Stimulated activated CD4-positive, alpha-beta T cell treated with anti-CD3 and anti-CD28 coated beads, Interleukin-15, amount 100 ng/mL, for 1 hour (primary cell): ENCODE data around the gene CDC42.
A peak's percentile ranks its signal among the peaks of the same experiment; 100 is the strongest.
"Not testable (repeated sequence)": the region's sequence is repeated elsewhere in the genome, so short reads cannot be mapped to it uniquely, and the experiment has no call there.

Source experiments
- DNase-seq, 2 donors: peaks; one replicate each; pipeline ENCODE4 v3.0.0-alpha.2; 2020; ENCODE audit warnings: low read depth in 1 of 2, low spot score in 1 of 2

CDC42 gene

DNA sequence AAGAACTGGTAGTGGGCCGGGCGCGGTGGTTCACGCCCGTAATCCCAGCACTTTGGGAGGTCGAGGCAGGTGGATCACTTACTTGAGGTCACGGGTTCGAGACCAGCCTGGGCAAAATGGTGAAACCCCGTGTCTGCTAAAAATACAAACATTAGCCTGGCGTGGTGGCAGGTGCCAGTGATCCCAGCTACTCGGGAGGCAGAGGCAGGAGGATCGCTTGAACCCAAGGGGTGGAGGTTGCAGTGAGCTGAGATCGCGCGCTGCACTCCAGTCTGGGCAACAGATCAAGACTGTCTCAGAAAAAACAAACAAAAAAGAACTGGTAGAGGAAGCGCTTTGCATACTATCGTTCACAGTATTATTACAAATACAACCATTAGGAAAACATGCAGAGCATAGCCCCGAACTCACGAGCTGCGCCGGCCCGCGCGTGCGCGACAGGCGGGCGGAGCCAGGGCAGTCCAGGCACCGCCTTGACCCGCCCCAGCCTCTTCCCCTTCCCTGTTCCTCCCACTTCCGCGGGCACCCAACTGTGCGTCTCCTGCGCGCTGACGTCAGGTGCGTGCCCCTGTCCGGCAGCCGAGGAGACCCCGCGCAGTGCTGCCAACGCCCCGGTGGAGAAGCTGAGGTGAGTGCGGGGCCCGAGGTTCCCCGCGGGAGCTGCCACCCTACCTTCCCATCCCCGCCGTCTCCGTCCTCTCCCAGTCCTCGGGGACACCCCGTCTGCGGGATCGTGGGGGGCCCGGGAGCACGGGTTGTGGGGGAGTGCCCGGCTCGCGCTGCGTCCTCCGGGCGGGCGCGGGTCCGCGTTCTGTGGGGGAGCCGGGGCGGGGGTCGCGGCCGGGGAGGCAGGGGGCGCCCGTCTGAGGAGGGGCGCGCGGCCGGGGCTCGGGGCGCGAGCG is at the start of gene CDC42:
Gene CDC42, plus strand, starts transcription at position 595 of the 902 bp plus-strand sequence. CDS start 25,770 bp downstream, outside the sequence.
- peak; percentile 95 to 98 for DNase-seq

DNA sequence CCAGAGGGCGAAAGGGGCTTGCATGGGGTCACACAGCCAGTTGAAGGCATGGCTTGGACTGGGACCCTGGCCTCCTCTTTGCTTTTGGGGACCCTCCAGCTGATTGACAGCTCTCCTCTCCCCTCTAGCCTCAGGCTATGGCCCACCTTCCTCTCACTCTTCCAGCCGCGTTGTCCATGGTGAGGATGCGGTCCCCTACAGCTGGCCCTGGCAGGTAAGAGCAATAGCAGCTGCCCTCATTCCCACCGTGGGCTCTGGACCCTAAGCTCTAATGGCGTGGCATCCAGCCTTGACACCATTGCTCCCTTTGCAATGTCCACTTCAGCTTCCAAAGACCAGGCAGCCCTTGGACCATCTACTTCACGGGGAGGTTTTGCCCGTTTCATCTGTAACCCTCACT is 49.6 kb upstream of the CDC42 start:
- not testable (repeated sequence) for DNase-seq

DNA sequence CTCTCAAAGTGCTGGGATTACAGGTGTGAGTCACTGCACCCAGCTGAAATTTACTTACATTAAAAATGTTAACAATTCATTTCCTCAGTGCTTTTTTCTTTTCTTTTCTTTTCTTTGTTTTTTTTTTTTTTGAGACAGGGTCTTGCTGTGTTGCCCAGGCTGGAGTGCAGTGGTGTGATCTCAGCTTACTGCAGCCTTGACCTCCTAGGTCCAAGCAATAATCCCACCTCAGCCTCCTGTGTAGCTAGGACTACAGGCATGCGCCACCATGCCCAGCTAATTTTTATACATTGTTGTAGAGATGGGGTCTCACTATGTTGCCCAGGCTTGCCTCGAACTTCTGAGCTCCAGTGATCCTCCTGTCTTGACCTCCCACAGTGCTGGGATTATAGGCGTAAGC is 48.5 kb upstream of the CDC42 start:
- not testable (repeated sequence) for DNase-seq

DNA sequence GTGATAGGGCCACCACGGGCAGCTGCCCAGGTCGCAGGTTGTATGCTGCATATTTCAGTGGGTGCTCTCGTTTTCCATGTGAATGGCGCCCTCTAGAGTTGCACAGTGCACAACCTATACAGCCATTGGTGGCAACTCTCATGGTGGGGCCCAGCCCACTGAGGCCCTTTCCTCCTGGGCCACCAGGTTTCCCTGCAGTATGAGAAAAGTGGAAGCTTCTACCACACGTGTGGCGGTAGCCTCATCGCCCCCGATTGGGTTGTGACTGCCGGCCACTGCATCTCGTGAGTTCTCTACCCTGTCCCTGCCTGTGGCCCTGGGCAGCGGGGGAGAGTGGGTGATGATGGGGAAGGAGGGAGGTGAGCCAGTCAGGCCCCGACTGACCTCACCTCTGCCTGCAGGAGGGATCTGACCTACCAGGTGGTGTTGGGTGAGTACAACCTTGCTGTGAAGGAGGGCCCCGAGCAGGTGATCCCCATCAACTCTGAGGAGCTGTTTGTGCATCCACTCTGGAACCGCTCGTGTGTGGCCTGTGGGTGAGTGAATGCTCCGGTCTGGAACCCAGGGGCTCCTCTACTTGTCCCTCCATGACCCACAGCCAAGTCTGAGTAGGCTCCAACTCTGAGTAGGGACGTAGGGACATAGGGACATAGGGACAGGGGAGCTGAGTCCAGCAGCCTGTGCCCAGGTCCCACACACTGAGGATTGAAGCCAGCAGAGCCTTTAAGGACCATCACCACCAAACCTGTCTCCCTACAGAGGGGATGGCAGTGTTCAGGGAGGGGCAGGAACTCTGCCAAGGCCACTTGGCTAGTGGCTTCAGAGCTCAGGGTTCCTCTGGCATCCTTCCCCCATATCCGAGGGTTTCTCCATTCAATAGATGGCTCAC is 47.0 kb upstream of the CDC42 start:
- DNase-seq = not testable (repeated sequence)

DNA sequence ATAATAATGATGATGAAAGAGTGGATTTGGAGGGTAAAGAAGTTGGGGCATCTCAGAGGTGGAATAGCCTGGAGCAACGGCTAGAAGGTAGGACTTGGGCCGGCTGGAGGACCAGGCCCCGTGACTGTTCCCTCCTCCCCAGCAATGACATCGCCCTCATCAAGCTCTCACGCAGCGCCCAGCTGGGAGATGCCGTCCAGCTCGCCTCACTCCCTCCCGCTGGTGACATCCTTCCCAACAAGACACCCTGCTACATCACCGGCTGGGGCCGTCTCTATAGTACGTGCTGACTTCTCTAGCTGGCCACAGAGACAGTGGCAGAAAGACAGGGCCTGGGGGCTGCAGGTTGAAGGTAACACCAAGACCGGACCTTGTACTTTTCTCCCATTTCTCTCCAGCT is 45.8 kb upstream of the CDC42 start:
- not testable (repeated sequence) for DNase-seq

DNA sequence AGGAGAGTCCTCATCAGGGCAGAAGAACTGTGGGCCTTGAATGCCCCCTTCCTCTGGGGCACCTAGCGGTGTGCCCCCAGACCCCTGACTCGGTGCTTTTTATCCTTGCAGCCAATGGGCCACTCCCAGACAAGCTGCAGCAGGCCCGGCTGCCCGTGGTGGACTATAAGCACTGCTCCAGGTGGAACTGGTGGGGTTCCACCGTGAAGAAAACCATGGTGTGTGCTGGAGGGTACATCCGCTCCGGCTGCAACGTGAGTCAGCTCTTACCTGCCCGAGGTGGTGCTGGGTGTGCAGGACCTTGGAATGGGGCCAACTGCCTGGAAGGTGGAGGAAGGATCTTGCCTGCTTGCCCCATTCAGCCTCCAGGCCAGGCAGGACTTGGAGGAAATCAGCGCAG is 45.2 kb upstream of the CDC42 start:
- not testable (repeated sequence) for DNase-seq

DNA sequence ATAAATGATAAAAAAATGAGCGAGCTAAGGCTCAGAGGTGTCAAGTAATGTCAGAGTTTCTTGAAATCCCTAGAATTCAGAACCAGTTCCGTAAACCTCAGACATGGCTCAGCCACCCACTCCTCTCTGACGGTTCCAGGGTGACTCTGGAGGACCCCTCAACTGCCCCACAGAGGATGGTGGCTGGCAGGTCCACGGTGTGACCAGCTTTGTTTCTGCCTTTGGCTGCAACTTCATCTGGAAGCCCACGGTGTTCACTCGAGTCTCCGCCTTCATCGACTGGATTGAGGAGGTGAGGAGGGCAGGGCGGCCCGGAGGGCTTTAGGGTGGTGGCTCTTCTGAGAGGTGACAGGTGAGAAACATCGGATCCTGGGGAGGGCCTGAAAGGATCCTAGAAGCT is 42.9 kb upstream of the CDC42 start:
- DNase-seq = not testable (repeated sequence)

DNA sequence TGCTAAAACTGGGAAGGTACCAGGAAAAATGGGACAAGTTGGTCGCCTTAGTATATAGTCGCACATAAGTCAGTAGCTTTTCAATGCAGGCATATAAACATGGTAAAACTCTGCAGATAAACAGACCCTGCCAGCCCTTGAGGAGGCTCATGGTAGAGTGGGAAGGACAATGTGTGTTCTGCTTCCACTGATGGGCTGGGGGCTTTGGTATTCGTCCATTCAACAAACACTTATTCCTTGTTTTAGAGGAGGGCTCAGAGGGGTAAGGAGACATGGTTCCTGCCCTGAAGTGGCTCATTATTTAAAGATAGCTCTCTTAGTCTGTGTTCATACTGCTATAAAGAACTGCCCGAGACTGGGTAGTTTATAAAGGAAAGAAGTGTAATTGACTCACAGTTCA is 39.8 kb upstream of the CDC42 start:
- not testable (repeated sequence) for DNase-seq

DNA sequence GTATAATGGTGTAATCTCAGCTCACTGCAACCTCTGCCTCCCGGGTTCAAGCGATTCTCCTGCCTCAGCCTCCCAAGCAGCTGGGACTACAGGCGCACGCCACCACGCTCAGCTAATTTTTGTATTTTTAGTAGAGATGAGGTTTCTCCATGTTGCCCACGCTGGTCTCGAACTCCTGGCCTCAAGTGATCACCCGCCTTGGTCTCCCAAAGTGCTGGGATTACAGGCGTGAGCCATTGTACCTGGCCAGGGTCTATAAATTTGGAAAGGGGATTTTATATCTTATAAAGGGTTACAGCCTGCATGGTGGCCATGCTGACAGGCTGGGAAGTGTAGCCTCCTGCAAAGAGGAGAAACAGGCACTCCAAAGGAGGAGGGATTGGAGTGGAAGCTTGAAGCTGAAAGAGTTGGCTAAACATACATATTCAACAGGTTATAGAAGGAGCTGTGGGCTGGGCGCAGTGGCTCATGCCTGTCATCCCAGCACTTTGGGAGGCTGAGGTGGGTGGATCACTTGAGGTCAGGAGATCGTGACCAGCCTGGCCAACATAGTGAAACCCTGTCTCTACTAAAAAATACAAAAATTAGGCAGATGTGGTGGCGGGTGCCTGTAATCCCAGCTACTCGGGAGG is 37.8 kb upstream of the CDC42 start:
- DNase-seq = not testable (repeated sequence)

DNA sequence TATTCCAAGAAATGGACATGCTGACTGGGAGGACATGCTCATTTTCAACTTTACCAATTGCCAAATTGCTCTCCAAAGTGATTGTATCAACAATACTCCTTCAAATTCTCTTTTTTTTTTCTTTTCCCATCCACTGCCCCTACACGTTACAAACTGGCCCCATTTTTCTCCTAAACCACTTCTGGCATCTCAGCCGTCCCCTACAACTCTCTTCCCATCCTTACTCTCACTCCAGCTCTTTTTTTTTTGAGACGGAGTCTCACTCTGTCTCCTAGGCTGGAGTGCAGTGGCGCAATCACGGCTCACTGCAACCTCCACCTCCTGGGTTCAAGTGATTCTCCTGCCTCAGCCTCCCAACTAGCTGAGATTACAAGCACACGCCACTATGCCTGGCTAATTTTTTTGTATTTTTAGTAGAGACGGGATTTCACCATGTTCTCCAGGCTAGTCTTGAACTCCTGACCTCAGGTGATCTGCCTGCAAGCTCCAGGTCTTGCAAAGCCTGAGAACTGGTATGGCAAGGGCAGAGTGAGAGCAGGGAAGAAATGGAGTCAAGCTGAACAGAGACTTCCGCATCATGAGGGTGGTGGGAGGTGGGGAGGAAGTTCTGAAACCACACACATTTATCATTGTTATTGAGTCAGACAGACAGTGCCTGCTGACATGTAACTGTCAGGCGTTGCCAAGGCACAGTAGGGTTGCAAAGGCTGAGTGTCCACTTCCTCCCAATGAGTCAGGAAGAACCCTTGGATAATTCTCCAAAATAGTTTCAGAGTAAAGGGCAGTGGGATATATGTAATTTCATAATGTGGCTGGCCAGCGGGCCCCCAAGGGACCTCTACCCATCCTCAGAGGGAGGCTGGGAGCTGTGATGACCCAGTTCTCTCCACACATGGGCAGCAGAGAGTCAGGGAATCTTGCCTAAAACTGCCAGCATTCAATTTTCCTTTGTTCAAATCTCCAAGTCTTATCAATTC is 33.6 kb upstream of the CDC42 start:
- DNase-seq = peak in 1 of 2 donors; percentile 21

DNA sequence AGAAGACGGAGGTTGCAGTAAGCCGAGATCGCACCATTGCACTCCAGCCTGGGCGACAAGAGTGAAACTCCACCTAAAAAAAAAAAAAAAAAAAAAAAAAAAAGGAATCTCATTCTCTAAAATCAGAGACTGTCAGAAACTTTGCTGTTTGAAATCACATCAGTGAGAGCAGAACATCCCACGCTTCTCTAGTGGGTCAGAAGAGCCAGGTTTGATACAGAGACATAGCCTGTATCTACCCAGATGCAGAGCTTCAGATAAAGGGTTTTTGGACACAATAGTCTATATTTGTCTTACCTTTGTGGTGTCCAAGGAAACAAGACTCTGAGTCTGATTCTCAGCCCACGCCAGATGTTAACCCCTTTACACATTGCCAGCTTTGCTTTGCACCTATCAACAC is 31.4 kb upstream of the CDC42 start:
- DNase-seq = no peak

DNA sequence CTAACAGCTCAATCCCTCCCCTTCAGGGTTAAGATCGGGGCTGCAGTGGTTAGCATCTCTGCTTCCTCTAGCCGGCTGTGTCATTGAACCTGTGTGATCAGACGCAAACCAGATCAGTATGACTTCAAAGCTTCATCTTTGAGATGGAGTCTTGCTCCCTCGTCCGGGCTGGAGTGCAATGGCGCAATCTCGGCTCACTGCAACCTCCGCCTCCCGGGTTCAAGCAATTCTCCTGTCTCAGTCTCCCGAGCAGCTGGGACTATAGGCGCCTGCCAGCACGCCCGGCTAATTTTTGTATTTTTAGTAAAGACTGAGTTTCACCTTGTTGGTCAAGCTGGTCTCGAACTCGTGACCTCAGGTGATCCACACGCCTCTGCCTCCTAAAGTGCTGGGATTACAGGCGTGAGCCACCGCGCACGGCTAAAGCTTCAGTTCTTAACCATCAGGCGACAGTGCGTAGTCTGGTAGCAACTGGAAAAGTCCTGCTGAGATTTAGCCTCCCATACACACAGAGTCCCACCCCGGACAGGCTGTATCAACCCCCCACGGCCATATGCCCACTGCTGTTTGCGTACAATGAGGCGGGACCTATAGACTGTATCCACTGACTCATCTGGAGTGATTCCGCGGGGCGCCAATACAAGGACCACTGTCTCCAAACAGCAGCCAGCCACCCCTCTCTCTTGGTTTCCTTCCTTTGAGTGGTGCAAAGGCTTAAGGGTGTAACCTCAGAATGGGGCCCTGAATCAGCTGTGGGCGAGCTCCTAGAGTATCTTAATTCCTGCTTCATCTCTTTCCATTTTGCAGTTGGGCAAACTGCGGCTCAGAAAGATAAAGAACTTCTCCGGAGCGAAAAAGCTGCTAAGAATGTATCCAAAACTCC is 27.8 kb upstream of the CDC42 start:
- peak; percentile 29 to 33 for DNase-seq

DNA sequence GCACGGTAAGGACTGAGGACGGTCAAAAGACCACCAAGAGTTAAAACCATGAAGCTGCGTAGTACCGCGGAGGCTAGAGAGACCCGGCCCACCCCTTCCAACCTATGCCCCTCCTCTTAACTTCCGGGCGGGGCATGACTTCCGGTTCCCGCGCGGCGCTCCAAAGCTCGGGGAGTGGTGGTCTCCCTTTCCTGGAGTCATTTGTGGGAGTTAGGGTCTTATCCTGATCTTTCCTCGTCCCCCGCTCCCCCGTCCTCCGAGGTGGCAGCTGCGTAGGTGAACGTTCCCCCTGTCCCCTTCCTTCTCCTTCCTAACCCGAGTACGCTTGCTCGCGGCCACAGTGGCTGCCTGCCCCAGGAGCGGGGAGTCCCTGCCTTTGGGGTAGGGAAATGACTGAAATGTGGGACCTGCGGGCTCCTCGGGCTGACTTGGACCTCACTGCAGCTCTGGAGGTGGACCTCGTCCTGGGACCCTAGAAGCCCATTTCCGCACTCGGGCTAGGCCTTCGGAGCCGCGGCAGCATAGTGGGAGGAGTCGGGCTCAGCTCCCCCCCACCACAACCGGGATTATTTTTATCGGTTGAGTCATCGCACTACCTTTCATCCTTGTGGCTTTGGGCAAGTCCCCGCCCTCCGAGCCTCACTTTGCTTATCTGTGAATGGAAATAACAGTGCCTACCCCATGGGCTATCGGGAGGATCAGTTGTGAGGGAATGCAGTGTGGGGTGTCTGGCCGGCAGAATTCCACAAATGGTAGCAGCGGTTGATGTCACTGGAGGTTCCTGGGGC is 26.9 kb upstream of the CDC42 start:
- peak; percentile 73 to 78 for DNase-seq

DNA sequence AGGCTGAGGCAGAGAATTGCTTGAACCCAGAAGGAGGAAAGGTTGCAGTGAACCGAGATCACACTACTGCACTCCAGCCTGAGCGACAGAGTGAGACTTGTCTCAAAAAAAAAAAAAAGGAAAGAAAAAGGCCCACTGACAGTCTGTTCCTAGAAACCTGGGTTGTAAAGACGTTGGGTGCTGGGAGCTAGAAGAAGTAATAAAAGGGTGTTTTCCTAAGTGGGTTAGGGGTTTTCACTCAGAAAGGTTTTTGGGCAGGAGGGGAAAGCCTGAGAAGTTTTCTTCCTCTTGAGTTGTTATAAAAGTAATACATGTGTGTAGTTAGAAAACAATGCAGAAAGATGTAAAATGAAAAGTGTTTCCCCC is 25.6 kb upstream of the CDC42 start:
- no peak for DNase-seq

DNA sequence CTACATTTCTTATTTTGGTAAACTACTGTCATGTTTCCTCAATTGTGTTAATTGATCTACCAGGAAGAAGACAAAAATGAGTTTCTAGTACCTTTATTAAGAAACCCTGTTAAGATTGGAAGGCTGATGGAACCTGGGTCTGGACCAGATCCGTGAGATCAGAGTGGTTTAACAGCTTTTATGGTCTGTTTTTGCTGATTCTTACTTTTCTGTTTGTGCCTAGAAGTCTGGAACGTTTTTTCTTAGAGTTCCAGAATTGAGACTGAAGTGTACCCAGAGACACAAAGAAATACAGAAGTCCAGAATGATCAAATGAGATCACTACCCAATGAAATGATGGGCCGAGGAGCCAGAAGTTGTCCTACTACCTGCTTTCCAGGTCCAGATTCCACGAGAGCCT is 22.5 kb upstream of the CDC42 start:
- no peak for DNase-seq

DNA sequence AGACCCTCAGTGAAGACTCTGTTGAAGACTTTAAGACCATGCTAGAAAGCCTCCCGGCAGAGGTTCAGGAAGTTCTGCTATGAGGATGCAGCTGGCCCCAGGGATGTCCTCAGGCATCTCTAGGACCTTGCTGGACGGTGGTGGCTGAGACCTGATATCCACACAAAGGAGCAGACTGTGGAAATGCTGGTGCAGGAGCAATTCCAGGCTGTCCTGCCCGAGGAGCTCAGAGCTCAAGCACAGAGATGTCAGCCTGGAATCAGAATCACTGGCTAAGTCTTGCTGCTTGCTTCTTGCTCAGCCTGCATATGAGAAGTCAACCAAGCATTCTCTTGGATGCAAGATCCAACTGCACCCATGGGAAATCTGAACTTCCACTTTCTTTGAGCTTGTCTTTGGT is 22.0 kb upstream of the CDC42 start:
- DNase-seq = no peak

DNA sequence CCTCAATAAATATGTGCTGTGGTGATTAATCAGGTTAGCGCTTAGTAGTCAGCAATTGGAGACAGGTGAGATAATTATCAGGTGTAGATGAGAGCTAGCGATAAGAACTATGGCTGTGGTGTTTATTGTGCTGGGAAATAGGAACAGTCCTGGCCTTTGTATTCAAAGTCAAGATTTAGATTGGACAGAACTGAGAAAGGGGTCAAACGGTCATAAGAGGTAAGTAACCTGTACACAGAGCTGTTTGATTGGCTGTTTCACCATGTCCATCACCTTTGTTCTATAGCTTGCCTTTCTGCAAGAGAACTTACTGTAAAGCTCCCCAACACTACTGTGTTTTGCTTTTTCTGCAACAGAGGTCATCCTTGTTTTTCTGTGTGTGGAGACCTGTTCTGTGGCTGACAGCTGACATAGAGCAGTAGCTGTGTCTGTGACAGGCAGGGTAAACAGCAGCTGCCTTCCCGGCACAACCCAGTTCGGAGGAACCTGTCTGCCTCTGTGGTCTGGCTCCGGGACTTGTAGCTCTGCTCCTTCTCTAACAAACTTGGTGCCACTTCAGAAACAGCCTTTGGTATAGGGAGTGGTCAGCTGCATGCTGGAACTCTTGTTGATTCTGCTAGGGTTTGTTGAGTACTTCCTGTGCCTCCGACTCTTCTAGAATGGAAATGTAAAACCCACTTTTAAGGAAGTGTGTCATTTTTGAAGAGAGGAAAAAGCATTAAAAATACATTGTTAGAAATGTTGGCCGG is 21.1 kb upstream of the CDC42 start:
- DNase-seq = no peak

DNA sequence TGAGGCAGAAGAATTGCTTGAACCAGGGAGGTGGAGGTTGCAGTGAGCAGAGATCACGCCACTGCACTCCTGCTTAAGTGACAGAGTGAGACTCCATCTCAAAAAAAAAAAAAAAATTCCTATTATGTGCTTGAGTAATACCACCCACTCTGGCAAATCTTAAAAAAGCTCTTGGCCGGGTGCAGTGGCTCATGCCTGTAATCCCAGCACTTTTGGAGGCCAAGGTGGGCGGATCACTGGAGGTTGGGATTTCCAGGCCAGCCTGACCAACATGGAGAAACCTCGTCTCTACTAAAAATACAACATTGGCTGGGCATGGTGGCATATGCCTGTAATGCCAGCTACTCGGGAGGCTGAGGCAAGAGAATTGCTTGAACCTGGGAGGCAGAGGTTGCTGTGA is 17.7 kb upstream of the CDC42 start:
- not testable (repeated sequence) for DNase-seq
